ENCODE results near the gene DBN1. TPM values are rescaled to one million over a fixed set of nuclear protein-coding genes. Genes with fewer than 3 reads are reported as not detected.

Gene DBN1
- total and polyA plus RNA-seq, 2 of the 8 experiments (the other 6 are each of a cell fraction or from before 2014, with no cell fraction given) = 168 to 333 TPM

GRCh38 chr5:177490311-177490991 is 17.0 kb upstream of the DBN1 start:
- H3K79me2 ChIP-seq (ENCODE audit: control insufficient read depth in 1 of 2, insufficient read depth in 2 of 2, low read length in 2 of 2) = peaks cover 0 to 5% of the 10 kb centered on the region in 2 experiments; a peak in 1 of 4 replicates
- DNase-seq (ENCODE audit: low read depth in 1 of 2, low spot score in 2 of 2) (no peak), FAIRE-seq (no peak)
- peaks cover 25 to 51% (median 40%) of the 10 kb centered on the region in 4 experiments for H3K36me3 ChIP-seq (ENCODE audit: control insufficient read depth in 2 of 4, insufficient read depth in 4 of 4, low read length in 3 of 4)
- no peak overlapping the region for H3K14ac ChIP-seq (ENCODE audit: insufficient read length)
- H4K8ac ChIP-seq (ENCODE audit: extremely low read depth, insufficient read depth, low read length) = peak overlapping the region; percentile 51; the same call in 1 of the 2 replicates
- H3K23ac ChIP-seq (ENCODE audit: insufficient read length) = no peak overlapping the region
- no peak overlapping the region for H2BK12ac ChIP-seq (ENCODE audit: low read depth, low read length)
- WGBS, 2 experiments (ENCODE audit: extremely low coverage in 1 of 2, insufficient coverage in 1 of 2, insufficient read length in 1 of 2, insufficient replicate concordance in 2 of 2, low coverage in 1 of 2, low lambda C conversion rate in 2 of 2, missing lambda C conversion rate in 1 of 2) = 93% methylated on average over 15 of the region's 15 CpGs; no CpG with 5 or more reads in 1 of the 2 experiments
- peak overlapping the region; percentile 60 for H2BK5ac ChIP-seq (ENCODE audit: low read depth, low read length)
- H2BK120ac ChIP-seq (replicated peaks; ENCODE audit: low read depth, low read length) = no peak overlapping the region
- H4K91ac ChIP-seq (replicated peaks; ENCODE audit: insufficient read length, low read length) = no peak overlapping the region
- no peak overlapping the region for H4K5ac ChIP-seq (ENCODE audit: insufficient read length, low read depth, low read length)
- peaks cover 0 to 15% (median 13%) of the 10 kb centered on the region in 4 experiments; a peak in 6 of 7 replicates for H3K4me1 ChIP-seq (replicated peaks in 1 of 4; ENCODE audit: control insufficient read depth in 3 of 4, insufficient read depth in 4 of 4, low read length in 3 of 4)
- H3K56ac ChIP-seq (replicated peaks; ENCODE audit: insufficient read length, low read depth, low read length) = no peak overlapping the region
- no peak overlapping the region for H3K4me2 ChIP-seq (ENCODE audit: insufficient read depth in 1 of 2, low read depth in 2 of 2, low read length in 2 of 2)
- POLR2A ChIA-PET (ENCODE audit: partially characterized antibody) = interaction anchor here (65.5 to 67.5 kb wide), 2 partner anchors 11 to 21 kb away, joined by 3349 read pairs; partner anchors contain the start of genes DBN1, DOK3, PDLIM7 and PRR7
- no peak overlapping the region for H2AFZ ChIP-seq (ENCODE audit: low read length)
- no peak overlapping the region for H3K9ac ChIP-seq (replicated peaks in 1 of 4; ENCODE audit: extremely low read depth in 1 of 4, low read depth in 3 of 4, low read length in 3 of 4)
- peaks cover 8 to 10% of the 10 kb centered on the region in 2 experiments for H4K20me1 ChIP-seq (replicated peaks in 1 of 2; ENCODE audit: control insufficient read depth in 1 of 2, insufficient read depth in 2 of 2, low read length in 2 of 2)
- H3K23me2 ChIP-seq (ENCODE audit: low read depth, low read length) = no peaks in the 10 kb centered on the region; the same call in 1 of the 2 replicates
- H3K79me1 ChIP-seq (ENCODE audit: low read depth, low read length) = peaks cover 7% of the 10 kb centered on the region; the same call in 1 of the 2 replicates
- no peak overlapping the region for H3K4ac ChIP-seq (replicated peaks; ENCODE audit: insufficient read length, low read depth, low read length)
- no peak overlapping the region for H2BK15ac ChIP-seq (ENCODE audit: low read length)
- no peak overlapping the region for H2BK20ac ChIP-seq (ENCODE audit: low read length)
- H3K27ac ChIP-seq (ENCODE audit: low read depth, low read length) = no peak overlapping the region
- H3K27me3 ChIP-seq (replicated peaks in 1 of 4; ENCODE audit: control insufficient read depth in 3 of 4, extremely low read depth in 1 of 4, insufficient read depth in 3 of 4, low read length in 3 of 4) = no peaks in the 10 kb centered on the region
- no peak overlapping the region for H3K4me3 ChIP-seq (ENCODE audit: extremely low read depth in 1 of 4, insufficient read depth in 2 of 4, low read depth in 3 of 4, low read length in 4 of 4)
- H3K9me3 ChIP-seq (ENCODE audit: insufficient read depth in 2 of 2, low read depth in 1 of 2, low read length in 1 of 2) = no peaks in the 10 kb centered on the region
- TF ChIP-seq JUN (IDR thresholded peaks at IDR 0.05; ENCODE audit: low read depth, low read length) (no peak), EZH2 (IDR thresholded peaks at IDR 0.05; ENCODE audit: low read depth, low read length, severe bottlenecking) (no peak), CBX8 (IDR thresholded peaks at IDR 0.05; ENCODE audit: borderline replicate concordance, low read depth, low read length) (no peak), TEAD4 (IDR thresholded peaks at IDR 0.05; ENCODE audit: low read depth, low read length) (no peak), SP4 (IDR thresholded peaks at IDR 0.05; ENCODE audit: low read length) (no peak), FOSL1 (IDR thresholded peaks at IDR 0.05; ENCODE audit: insufficient read depth, low read depth, low read length) (no peak), TAF1 (IDR thresholded peaks at IDR 0.05; ENCODE audit: low read depth, low read length) (no peak), NANOG (IDR thresholded peaks at IDR 0.05; ENCODE audit: insufficient read depth, low read depth, low read length, poor library complexity, severe bottlenecking) (no peak), RFX5 (IDR thresholded peaks at IDR 0.05; ENCODE audit: borderline replicate concordance, low read depth, low read length) (no peak), ZNF274 (IDR thresholded peaks at IDR 0.05; ENCODE audit: borderline replicate concordance, extremely low read depth, low read length) (no peak), BRCA1 (IDR thresholded peaks at IDR 0.05; ENCODE audit: low read depth, low read length) (no peak)
- no peak overlapping the region; the same call in 1 of the 2 replicates for H3K18ac ChIP-seq (ENCODE audit: extremely low read depth, low read length)
- CTCF ChIA-PET (ENCODE audit: partially characterized antibody) = interaction anchor here (0.7 to 12.7 kb wide), 10 partner anchors 12 to 733 kb away, joined by 3 to 306 read pairs (median 6); partner anchors contain the start of genes DDX41, DOK3 and PDLIM7
- H2AK5ac ChIP-seq (ENCODE audit: low read depth, low read length) = no peak overlapping the region
